Measurements from ENCODE around the gene DAD1. TPM values are rescaled to one million over a fixed set of nuclear protein-coding genes. Genes with fewer than 3 reads are reported as not detected.

Gene DAD1
- total RNA-seq, 2 experiments from 2014 or later, result 117 to 154 TPM

GRCh38 chr14:22524784-22525161 lies 64.3 kb downstream of the DAD1 start:
- intact Hi-C loops (cut with micrococcal nuclease; ENCODE audit: unreplicated experiment), result no loop called here
- Histone ChIP-seq H3K9me3 (ENCODE audit: low read length) (no peaks in the 10 kb centered on the region), H2AFZ (ENCODE audit: low read length) (peak overlapping the region; percentile 17; the same call in 1 of the 2 replicates), H3K4me1 (ENCODE audit: insufficient read depth, low read length, poor library complexity, severe bottlenecking) (peaks cover 84% of the 10 kb centered on the region), H3K9me2 (ENCODE audit: insufficient read depth, low read length) (no peaks in the 10 kb centered on the region), H4K20me1 (ENCODE audit: insufficient read depth, low read length) (no peaks in the 10 kb centered on the region), H3K4me2 (ENCODE audit: low read length) (peak overlapping the region; percentile 0; the same call in 1 of the 2 replicates), H3K27ac (ENCODE audit: low read depth, low read length, poor library complexity, severe bottlenecking) (no peak overlapping the region), H3K4me3 (ENCODE audit: low read depth, low read length, poor library complexity, severe bottlenecking) (no peak overlapping the region), H3K36me3 (ENCODE audit: insufficient read depth, low read length) (no peaks in the 10 kb centered on the region), H3K79me2 (ENCODE audit: insufficient read depth, low read depth, low read length) (no peaks in the 10 kb centered on the region)
- ChIA-PET CTCF (ENCODE audit: unreplicated experiment) (interaction anchor here (0.6 kb wide), 1 partner anchor 11 kb away, joined by 3 read pairs; no protein-coding TSS in a partner anchor), POLR2A (interaction anchor here (0.8 to 2.3 kb wide), 13 partner anchors 9 to 125 kb away, joined by 3 to 10 read pairs (median 4); no protein-coding TSS in a partner anchor)
- DNase-seq (ENCODE audit: low spot score), result no peak
- TF ChIP-seq CTCF (conservative IDR thresholded peaks at IDR 0.05; ENCODE audit: low read length) (no peak), EZH2phosphoT487 (IDR thresholded peaks at IDR 0.05; ENCODE audit: borderline replicate concordance, low read depth, low read length) (no peak)
- BruUV-seq (replicated peaks), result no TSS peak

GRCh38 chr14:22524115-22524783 lies 64.8 kb downstream of the DAD1 start:
- ChIA-PET POLR2A (interaction anchor here (0.8 to 2.3 kb wide), 13 partner anchors 8 to 125 kb away, joined by 3 to 10 read pairs (median 4); no protein-coding TSS in a partner anchor), CTCF (ENCODE audit: unreplicated experiment) (interaction anchor here (0.6 kb wide), 1 partner anchor 11 kb away, joined by 3 read pairs; no protein-coding TSS in a partner anchor)
- peaks cover 86% of the 10 kb centered on the region for H3K4me1 ChIP-seq (ENCODE audit: insufficient read depth, low read length, poor library complexity, severe bottlenecking)
- H3K36me3 ChIP-seq (ENCODE audit: insufficient read depth, low read length), result no peaks in the 10 kb centered on the region
- peak overlapping the region; percentile 17; the same call in 1 of the 2 replicates for H2AFZ ChIP-seq (ENCODE audit: low read length)
- H3K4me3 ChIP-seq (ENCODE audit: low read depth, low read length, poor library complexity, severe bottlenecking), result no peak overlapping the region
- H3K4me2 ChIP-seq (ENCODE audit: low read length), result peak overlapping the region; percentile 13; the same call in 1 of the 2 replicates
- no peak overlapping the region for H3K27ac ChIP-seq (ENCODE audit: low read depth, low read length, poor library complexity, severe bottlenecking)
- BruUV-seq (replicated peaks), result no TSS peak
- intact Hi-C loops (cut with micrococcal nuclease; ENCODE audit: unreplicated experiment), result no loop called here
- TF ChIP-seq EZH2phosphoT487 (IDR thresholded peaks at IDR 0.05; ENCODE audit: borderline replicate concordance, low read depth, low read length), result no peak
- TF ChIP-seq CTCF (conservative IDR thresholded peaks at IDR 0.05; ENCODE audit: low read length), result no peak
- no peaks in the 10 kb centered on the region for H3K9me2 ChIP-seq (ENCODE audit: insufficient read depth, low read length)
- H3K79me2 ChIP-seq (ENCODE audit: insufficient read depth, low read depth, low read length), result no peaks in the 10 kb centered on the region
- H3K9me3 ChIP-seq (ENCODE audit: low read length), result no peaks in the 10 kb centered on the region
- no peak for DNase-seq (ENCODE audit: low spot score)
- H4K20me1 ChIP-seq (ENCODE audit: insufficient read depth, low read length), result no peaks in the 10 kb centered on the region

GRCh38 chr14:22523283-22523682 lies 65.7 kb downstream of the DAD1 start:
- H3K4me3 ChIP-seq (ENCODE audit: low read depth, low read length, poor library complexity, severe bottlenecking), result no peak overlapping the region
- CTCF ChIA-PET (ENCODE audit: unreplicated experiment), result no interaction called here
- no peaks in the 10 kb centered on the region for H3K36me3 ChIP-seq (ENCODE audit: insufficient read depth, low read length)
- peaks cover 91% of the 10 kb centered on the region for H3K4me1 ChIP-seq (ENCODE audit: insufficient read depth, low read length, poor library complexity, severe bottlenecking)
- intact Hi-C loops (cut with micrococcal nuclease; ENCODE audit: unreplicated experiment), result no loop called here
- no TSS peak for BruUV-seq (replicated peaks)
- peak overlapping the region; percentile 59 for H3K4me2 ChIP-seq (ENCODE audit: low read length)
- no peaks in the 10 kb centered on the region for H3K9me3 ChIP-seq (ENCODE audit: low read length)
- no peaks in the 10 kb centered on the region for H4K20me1 ChIP-seq (ENCODE audit: insufficient read depth, low read length)
- no peaks in the 10 kb centered on the region for H3K9me2 ChIP-seq (ENCODE audit: insufficient read depth, low read length)
- H3K27ac ChIP-seq (ENCODE audit: low read depth, low read length, poor library complexity, severe bottlenecking), result no peak overlapping the region
- H2AFZ ChIP-seq (ENCODE audit: low read length), result peak overlapping the region; percentile 91; the same call in 1 of the 2 replicates
- no peak for DNase-seq (ENCODE audit: low spot score)
- POLR2A ChIA-PET, result interaction anchor here (1.4 to 7.6 kb wide), 5 partner anchors 9 to 42 kb away, joined by 3 to 101 read pairs (median 7); no protein-coding TSS in a partner anchor
- TF ChIP-seq EZH2phosphoT487 (IDR thresholded peaks at IDR 0.05; ENCODE audit: borderline replicate concordance, low read depth, low read length), result no peak
- TF ChIP-seq CTCF (conservative IDR thresholded peaks at IDR 0.05; ENCODE audit: low read length), result no peak
- H3K79me2 ChIP-seq (ENCODE audit: insufficient read depth, low read depth, low read length), result no peaks in the 10 kb centered on the region

Measured in OCI-LY7 (cell line).